ENCODE measurements around the gene SPIN2A. TPM values are rescaled to one million over a fixed set of nuclear protein-coding genes. Genes with fewer than 3 reads are reported as not detected.

The SPIN2A gene
- total RNA-seq, 1 donor from 2014 or later = 0.17 TPM

Other genes with a start within 250 kb of the SPIN2A start
- 4.2 and 5.8 TPM in 2 replicates for gene SPIN3, start 141.9 kb downstream of the SPIN2A start, total RNA-seq
- gene SPIN2B, start 15.8 kb downstream of the SPIN2A start, total RNA-seq = 8.7 and 9.9 TPM in 2 replicates
- 0.51 and 1.1 TPM in 2 replicates for gene FAAH2, start 149.3 kb upstream of the SPIN2A start, total RNA-seq

Data from dermis blood vessel endothelial cell (primary cell).